Measurements from ENCODE around the gene HSD3B7.

DNA sequence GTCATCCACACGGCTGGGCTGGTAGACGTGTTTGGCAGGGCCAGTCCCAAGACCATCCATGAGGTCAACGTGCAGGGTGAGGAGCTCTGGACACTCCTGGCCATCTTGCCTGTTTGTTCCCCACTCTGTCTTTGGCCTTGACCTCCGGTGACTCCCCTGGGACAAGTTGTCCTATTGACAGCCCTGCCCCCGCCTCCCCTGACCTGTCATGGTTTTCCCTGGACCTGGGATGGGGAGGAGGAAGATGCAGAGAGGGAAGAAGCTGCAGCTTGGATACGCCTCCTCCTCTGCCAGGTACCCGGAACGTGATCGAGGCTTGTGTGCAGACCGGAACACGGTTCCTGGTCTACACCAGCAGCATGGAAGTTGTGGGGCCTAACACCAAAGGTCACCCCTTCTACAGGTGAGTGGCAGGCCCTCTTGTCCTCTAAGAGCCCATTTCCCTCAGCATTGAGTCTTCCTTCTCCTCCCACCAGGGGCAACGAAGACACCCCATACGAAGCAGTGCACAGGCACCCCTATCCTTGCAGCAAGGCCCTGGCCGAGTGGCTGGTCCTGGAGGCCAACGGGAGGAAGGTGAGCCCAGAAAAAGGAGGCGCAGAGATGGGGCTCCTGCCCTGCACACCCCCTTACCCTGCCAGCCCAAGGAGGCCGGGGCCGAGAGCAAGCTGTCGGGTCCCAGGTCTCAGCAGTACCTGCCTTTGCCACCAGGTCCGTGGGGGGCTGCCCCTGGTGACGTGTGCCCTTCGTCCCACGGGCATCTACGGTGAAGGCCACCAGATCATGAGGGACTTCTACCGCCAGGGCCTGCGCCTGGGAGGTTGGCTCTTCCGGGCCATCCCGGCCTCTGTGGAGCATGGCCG lies 1.4 kb downstream of the HSD3B7 start:
- TF ChIP-seq, protein P1, sequence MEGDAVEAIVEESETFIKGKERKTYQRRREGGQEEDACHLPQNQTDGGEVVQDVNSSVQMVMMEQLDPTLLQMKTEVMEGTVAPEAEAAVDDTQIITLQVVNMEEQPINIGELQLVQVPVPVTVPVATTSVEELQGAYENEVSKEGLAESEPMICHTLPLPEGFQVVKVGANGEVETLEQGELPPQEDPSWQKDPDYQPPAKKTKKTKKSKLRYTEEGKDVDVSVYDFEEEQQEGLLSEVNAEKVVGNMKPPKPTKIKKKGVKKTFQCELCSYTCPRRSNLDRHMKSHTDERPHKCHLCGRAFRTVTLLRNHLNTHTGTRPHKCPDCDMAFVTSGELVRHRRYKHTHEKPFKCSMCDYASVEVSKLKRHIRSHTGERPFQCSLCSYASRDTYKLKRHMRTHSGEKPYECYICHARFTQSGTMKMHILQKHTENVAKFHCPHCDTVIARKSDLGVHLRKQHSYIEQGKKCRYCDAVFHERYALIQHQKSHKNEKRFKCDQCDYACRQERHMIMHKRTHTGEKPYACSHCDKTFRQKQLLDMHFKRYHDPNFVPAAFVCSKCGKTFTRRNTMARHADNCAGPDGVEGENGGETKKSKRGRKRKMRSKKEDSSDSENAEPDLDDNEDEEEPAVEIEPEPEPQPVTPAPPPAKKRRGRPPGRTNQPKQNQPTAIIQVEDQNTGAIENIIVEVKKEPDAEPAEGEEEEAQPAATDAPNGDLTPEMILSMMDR (IDR thresholded peaks at IDR 0.05), result no peak
- TF ChIP-seq POLR2A (IDR thresholded peaks at IDR 0.05), result no peak

Measured in adrenal gland (tissue), 5 donors.